Esophagus muscularis mucosa (tissue), 3 donors: ENCODE data around the gene CMTR1.

Experiments used
- CTCF ChIP-seq, 3 experiments: fragments of 200-600 bp in 2 of 3; fragments of 450-650 bp in 1 of 3; sonication (generic) in 2 of 3; IDR thresholded peaks; one replicate each; pipeline ENCODE4 v1.5.1; 2017 to 2019; ENCODE audit warnings: antibody characterized with exemption in 3 of 3, mild to moderate bottlenecking in 2 of 3, moderate library complexity in 1 of 3
- POLR2A ChIP-seq: fragments of 450-650 bp; IDR thresholded peaks from one replicate; pipeline ENCODE4 v1.6.1; 2017; ENCODE audit warnings: antibody characterized with exemption, moderate library complexity, mild to moderate bottlenecking, low read depth
- POLR2AphosphoS5 ChIP-seq, 2 donors: sonication (generic); formaldehyde crosslinking; IDR thresholded peaks; one replicate each; pipeline ENCODE4 v1.6.1; 2017; ENCODE audit warnings: antibody characterized with exemption in 2 of 2

- TF ChIP-seq CTCF (IDR thresholded peaks at IDR 0.05) (no peak), POLR2A (no peak), POLR2AphosphoS5 (IDR thresholded peaks at IDR 0.05) (no peak)
Observed at GRCh38 chr6:37495244-37495934, 62.4 kb downstream of the CMTR1 start.
